Inferior parietal cortex (tissue), 1 donor: ENCODE measurements around the gene FBXL22.

Experiments
- DNase-seq: peaks from one replicate; pipeline ENCODE4 v3.0.0-alpha.2; 2016; ENCODE audit errors: extremely low spot score

Gene FBXL22

DNA sequence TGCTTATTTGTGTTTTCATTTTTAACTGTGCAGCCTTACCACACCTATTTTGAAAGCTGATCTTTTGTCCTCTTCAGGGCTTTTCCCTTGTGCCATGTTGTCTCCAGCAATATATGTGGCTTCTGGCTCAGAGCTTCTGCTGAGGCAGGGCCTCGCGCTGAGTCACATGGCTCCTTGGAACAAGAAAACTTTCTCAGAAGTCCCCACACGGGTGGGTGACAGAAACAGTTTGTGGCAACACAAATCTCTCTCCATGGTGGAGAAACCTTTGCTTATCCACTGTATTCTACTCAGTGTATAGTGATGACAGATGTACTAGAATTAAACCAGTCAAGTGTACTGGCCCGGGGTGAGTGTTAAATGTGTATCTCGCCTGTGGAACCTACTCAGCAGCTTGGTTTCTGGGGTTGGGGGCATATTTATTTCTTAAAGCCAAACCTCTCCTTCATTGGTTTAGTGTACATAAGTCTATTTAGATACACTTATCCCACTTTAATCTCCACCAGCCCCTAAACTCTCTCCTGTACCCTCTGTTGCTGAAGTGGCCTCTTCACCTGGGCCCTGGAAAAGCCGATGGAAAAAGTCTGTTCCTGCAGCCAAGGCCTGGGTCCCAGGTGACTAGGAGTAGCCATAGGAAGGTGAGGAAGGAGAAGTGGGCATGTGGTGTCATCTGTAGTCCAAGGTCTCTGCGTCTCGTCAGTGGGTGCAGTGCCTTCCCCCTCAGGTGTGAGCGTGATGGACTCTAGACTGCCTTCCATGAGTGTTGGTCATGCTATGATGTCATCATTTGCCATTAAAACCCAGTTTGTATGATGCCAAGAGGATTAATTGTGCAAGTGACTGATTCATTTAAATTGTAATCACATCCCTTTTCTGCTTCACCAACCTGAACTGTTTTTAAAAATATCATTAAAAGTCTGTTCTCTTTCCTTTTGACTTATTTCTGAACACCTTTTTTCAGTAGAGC is 3.2 kb upstream of the FBXL22 start:
- DNase-seq: no peak

DNA sequence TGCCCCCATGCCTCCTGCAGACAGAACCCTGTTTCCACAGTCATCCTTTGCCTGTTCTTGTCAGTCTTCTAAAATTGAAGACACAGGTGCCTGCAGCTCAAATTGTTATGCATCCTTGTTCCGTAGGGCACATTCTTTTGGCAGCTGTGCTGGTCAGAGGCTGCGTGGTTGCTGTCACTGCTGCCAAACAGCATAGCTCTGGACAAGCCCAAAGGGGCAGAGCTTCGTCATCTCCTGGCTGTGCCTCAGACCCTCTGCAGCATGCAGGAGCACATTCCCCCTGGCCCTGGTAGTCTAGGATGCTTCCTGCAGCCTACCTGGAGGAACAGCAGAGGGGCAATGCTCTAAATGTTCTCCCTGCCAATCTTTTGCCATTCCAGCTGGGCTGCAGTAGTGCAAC is 2.1 kb upstream of the FBXL22 start:
- no peak for DNase-seq

DNA sequence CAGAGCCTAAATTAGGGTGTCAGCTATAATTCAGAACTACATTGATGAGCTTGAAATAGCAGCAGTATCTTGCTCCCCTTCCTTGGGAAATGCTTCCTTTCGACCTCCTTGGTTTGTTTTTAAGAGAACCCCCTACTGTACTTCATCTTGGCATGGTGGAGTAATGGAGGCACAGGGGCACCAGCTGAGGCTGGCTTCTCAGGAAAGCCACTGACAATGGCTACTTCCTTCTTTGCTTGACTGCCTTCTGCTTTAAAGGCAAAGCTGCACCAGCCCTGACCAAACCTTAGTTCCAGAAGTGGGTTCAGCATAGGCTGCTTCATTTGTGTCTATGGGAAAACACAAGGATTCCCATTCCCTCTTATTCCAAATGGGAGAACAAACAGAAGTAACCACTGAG is 1.5 kb upstream of the FBXL22 start:
- no peak for DNase-seq

DNA sequence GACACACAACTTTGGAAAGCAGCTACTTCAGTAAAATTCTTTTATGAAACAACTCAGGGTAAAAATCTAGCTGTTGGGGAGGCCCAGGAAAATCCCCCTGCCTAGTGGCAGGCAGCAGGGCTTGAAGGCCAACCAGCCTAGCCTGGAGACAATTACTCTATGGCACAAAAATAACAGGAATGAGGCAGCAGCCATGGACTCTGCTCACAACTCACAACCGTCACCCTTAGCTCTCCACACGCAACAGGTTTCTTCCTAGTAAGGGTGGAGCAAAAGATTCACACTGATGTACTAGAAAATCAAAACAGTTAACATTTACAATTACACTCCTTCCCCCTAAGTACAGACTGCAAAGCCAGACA is 530 bp upstream of the FBXL22 start:
- no peak for DNase-seq

DNA sequence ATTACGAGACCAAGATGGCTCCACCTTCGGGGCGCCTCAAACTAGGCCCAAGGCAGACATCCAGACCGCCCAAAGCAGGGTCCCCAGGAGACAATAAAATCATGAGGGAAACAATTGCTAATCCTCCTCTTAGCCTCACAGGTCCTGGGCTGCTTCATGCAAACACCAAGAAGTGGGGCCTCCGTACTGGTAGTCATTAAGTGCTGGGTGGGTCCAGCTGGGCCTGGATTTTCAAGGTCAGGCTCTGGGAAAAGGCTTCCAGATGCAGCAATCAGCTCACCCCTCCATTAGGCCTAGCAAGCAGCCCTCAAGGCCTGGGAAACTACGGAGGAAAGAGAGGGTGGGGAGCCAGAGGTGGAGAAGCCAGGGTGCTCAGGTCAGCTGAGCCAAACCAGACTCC is 634 bp downstream of the FBXL22 start:
- no peak for DNase-seq

DNA sequence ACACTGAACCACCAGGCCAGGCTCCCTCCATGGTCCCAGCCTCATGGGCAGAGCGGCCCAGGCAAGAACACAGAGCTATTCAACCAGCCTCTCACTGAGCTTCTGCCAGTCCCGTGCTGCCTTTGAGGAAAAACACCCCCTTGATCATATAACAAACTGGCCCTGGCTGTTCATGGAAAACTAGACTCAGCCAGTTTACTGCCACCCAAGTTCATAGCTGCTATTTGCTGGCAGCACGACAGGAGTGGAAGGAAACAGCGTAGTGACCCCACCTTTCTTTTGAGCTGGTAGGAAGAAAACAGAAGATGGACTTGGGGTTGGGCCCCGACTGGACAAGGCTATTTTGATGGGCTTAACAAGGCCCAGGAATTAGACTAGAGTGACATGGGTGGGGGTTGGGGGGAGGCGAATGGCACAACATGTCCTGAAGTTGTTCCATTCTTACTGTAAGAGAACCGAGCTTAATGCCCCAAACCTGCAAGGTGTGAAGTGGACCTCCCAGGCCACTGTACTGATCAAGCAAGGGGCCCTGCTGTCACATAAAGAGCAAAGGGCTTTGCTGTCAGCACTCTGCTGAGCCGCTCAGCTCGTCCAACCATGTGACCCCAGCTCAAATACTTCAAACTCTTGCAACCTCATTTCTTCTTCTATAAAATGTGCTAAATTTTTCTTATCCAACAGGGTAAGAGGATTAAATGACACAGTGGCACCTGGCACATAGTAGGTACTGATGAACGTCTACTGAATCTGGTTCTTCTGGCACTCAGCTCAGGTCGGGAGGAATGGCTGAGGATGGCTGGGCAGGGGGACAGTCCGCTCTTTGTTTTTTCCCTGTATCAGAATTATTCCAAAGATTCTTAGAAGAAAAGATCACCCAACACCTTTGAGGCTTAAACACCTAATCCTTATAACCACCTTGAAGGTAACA is 1.6 kb downstream of the FBXL22 start:
- DNase-seq: no peak

DNA sequence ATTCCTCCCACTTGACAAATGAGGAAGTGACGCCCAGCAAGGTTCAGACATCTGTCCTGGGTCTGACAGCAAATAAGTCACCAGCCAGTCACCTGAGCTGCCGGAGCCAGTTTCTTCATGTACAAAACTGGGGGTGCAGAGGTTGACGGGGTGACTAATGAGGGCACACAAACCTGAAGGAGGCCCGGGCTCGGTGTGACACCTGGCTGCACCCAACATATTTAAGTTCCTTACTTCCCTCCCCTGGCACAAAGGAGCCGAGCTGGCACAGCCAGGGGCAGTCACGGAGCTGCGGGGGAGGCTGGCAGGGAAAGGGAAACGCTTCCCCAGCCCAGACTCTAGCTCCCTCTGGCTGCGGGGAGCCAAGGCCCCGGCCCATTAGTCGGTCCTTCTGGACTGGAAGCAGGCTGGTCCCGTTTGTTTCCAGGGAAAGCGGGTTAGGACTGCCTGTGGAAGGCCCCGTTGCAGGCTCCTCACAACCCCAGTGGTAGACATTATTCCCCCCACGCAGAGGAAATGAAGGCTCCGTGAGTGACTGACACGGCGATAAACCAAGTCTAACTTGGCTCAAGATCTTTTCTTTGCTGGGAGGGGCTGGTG is 2.3 kb downstream of the FBXL22 start:
- DNase-seq: no peak

DNA sequence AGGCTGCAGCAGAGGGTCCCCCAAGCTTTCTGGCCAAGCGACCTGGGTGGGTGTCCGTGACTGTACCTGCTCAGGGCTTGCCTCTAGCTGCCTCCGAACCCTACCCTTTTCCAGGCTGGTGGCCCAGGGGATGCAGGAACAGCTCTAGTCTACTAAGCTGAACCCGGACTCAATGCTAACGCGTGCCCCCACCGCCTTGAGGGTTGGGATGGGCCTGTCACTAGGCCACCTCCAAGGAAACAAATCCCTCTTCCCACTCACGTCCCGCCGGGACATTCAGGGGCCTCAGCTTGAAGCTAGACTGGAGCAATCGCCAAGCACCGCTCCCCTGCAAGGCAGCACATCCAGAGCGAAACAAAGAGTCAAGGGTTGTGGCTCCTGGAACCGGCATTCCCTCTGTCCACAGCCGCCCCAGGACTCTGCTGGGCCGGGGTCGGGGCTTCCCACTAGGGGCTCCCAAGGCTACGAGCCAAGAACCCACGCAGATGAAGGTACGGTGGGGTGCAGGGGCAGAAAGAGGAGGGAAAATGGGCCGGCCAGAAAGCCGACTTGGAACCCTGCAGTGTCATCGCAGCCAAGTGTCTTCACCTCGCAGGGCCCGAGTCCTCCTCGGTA is 2.9 kb downstream of the FBXL22 start:
- no peak for DNase-seq

DNA sequence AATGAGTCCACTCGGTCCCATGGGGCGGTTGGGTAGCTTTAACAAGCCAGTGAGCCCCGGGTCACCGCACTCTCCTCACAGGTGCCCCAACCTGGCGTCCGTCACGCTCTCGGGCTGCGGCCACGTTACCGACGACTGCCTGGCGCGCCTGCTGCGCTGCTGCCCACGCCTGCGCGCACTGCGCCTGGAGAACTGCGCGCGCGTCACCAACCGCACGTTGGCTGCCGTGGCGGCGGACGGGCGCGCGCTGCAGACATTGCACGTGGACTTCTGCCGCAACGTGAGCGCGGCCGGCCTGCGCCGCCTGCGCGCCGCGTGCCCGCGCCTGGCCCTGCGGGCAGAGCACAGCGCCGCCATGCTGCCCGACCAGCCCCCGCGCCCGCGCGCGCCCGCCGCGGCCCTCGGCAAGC is 3.4 kb downstream of the FBXL22 start:
- DNase-seq: peak; percentile 79

DNA sequence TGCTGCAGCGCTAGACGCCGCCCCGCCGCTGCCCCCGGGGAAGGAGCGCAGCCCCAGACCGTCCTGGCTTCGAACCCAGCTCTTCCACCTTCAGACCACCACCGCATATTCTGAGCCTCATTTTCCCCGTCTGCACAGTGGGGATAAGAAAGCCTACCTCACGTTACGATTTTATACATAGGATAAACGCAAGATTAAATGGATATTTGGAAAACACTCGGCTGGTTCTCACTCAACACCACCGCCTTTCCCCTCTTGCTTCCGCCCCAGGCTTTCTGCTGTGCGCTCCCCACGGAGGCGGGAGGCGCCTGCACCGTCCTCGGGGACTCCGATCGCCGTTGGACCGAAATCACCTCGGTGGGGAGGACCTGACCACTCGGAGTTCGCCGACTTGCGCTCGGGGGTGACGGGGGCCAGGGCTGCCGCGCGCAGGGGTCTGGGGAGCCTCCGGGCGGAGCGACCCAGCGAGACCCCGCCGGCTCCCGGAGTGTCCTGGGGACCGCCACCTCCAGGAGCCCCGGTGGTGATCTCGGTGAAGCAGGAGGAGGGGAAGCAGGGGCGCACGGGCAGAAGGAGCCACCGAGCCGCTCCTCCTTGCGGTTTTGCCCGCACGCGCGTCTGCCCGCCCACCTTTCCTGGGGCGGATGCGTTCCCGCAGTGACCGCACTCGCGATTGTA is 4.0 kb downstream of the FBXL22 start:
- no peak for DNase-seq

DNA sequence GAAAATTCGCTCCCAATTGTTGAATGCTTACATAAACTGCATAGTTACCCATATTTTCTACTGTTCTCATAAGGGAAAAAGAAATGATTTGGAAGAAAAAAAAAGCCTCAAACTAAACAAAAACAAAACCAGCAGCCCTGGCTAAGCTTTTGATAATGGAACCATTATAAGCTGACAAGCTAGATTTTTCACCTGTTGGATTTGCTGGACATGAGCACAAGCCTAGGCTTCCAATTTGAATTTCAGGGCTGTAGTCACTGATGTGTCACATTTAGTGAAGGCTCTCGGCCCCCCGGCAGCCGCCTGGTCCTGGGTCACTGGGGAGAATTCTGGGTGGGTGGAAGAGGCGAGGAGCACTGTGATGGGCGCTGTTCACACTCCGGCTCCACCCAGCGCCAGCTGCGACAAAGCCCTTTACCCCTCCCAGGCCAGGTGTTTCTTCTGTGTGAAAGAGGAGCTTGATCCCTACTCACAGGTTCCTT is 4.6 kb downstream of the FBXL22 start:
- DNase-seq: no peak

DNA sequence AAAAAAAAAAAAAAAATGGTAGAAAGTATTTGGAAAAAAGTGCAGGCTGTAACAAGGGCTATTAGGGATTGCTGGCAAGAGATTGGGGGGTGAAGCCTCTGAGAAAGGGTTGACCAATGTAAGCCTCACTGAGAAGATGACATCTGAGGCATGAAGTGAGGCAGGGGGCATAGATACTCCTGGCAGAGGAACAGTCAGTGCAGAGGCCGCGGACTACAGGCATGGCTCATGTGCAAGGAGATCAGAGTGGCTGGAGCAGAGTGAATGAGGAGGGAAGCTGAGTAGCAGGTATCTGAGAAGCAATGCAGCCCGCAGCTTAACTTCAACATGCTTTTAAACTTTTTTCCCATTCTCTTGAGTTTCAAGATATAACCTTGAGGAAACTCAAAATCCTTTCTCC is 5.4 kb downstream of the FBXL22 start:
- DNase-seq: no peak

DNA sequence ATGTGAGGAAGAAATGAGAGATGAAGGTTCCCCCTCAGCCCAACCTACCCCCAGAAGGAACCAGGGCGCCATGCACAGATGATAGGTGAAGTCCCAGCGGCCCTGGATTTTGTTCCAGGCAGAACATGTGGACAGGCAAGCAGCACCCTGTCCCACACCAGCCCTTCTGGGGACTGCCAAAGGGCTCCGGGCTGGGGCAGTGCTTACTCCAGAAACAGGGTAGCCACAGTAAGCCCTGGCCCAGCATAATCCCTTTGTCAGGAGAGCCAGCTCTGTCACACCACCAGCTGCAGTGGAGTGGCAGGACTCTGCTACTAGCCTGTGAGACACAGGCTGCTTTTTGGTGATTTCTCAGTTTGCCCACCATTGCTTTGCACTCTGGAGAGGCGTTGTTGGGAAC is 6.3 kb downstream of the FBXL22 start:
- no peak for DNase-seq

DNA sequence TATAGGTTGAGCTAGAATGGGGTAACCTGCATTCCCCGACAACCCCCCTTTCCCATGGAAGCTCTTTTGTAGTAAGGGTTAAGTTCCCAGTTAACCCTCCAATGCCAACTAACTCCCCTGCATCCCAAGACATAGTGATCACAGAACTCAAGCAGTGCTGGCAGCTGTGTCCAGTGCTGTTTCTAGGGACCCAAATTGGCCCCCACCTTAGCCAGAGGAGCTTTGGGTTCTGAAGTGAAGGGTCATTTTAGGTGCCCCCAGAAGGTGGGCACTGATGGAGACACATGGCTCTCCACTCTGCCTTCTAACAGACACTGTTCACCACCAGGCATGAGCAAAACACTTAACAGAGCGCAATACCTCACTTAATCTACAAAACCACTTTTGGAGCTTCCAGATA is 7.1 kb downstream of the FBXL22 start:
- DNase-seq: no peak

DNA sequence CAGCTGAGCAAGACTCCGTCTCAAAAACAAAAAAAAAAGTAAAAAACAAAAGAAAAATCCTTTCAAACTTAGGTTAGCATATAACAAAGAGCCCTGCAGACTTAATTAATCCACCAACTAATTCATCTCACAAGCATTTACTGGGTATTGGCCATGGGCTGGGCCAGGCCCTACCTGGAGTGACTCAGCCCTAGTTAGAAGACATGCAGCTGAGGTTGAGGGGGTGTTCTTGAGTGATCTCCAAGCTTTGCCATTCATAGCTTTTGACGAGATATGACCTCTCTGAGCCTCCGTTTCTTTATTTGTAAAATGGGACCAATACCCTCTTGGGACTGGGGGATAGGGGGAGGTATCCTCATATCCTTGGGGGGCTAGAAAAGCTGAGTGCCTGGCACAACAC is 7.8 kb downstream of the FBXL22 start:
- DNase-seq: no peak

DNA sequence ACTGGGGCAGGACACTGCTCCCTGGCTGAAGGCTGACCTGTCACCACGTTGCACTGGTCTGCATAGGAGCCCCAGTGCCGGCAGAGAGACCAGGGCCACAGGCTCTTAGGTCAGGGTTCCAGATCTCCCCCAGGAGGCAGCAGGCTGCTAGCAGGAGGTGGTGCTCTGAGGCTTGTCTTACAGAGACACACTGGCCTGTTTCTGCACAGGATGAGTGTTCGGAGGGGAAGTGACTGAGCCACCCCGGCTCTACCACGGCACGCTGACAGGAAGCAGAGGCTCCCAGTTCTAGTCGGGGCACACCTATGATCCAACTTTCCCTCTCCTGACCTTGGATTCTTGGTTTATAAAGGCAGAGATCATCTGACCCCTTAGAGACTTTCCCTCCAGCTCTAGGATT is 8.6 kb downstream of the FBXL22 start:
- no peak for DNase-seq

DNA sequence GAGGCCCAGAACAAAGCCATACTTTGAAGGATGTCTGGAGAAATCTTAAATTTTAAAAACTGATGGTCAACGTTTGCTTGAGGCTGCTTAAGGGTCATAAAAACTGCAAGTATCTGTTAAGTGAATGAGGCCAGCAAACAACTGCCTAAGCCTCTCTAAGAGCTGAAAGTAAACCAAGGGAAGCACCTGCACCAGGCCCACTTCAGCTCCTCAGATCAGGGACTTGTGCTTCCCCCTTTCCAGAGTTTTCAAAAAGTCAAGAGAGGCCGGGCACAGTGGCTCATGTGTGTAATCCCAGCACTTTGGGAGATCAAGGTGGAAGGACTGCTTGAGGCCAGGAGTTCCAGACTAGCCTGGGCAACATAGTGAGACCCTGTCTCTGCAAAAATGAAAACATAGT is 9.1 kb downstream of the FBXL22 start:
- no peak for DNase-seq

DNA sequence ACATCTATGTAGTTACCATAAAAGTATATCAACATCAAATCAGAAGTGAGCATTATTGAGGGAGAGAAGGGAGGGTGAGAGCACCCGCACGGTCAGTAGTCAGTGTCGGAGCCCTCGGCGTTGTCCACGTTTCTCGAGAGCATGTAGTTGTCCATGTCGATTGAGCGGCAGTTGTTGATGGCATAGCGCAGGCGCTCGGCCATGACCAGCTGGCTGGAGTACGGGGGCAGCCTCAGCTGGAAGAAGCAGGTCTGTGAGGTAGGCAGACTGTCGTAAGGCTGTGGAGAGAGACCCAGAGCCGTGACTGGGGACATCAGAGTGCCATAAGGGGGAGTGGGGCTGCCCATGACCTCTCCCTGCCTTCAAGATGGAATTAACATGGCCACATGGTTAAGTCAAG is 11.8 kb downstream of the FBXL22 start:
- DNase-seq: no peak

DNA sequence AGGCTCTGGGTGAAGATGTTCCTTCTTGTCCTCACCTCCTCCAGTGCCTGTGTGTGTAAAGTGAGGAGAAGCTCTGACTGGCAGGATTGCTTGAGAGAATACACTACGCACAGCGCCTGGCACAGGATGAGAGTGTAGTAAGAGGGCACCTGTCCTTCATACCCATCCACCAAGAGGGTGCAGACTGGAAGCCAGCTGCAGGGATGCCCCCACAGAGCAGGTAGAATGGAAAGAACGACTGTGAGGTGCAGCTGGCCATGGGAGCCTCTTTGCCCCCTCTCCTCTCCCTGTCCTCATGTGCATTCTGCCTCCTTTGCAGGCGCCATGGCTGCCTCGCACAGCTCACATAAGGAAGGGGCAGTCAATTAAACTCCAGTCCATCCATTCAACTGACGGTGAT is 12.3 kb downstream of the FBXL22 start:
- DNase-seq: no peak

DNA sequence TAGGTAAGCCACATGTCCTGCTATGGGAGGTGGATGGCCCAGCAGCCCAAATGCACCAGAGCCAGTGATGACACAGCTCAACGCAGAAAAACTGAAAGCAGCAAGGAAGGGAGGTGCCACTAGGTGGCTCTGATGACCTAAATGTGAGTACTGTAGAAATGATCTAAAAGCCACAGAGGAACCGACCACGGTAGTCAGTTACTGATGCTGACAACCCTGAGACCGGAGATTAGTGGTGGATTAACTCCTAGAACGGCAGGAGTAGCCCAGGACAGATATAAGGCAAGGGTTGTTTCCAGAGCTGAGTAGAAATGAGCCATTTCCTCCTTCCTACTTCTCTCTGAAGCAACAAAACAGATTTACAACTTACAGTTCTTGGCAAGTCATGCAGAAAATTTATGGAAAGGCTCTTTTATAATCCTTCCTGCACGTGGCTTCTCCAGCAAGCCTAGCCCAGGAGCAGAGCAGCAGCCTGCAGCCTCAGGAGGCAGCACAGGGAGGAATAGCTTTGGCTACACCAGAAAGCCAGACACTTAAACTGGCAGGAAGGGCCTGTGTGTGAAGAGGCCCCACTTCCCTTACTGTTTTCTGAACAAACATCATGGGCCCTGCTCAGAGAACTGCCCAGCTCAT is 13.1 kb downstream of the FBXL22 start:
- peak; percentile 94 for DNase-seq

DNA sequence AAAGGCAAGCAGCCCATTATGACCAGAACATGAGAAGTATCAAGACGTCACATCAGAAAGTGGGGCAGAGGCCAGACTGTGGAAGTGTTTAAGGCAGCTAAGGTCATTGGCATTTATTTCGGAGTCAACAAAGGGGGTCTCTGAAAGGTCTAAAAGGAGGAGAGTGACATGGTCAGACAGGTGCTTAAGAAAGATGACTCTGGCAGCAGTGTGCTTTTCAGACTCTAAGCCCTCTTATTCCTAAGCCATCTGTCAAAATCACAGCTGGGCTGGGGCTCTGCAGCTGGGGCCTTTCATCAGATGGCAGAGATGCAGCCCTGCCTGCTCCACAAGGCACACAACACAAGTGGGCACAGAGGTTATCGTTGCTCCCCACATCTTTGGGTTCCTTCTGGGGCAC is 14.0 kb downstream of the FBXL22 start:
- no peak for DNase-seq
